Measurements from ENCODE around the gene PDZD7.

The PDZD7 gene

DNA sequence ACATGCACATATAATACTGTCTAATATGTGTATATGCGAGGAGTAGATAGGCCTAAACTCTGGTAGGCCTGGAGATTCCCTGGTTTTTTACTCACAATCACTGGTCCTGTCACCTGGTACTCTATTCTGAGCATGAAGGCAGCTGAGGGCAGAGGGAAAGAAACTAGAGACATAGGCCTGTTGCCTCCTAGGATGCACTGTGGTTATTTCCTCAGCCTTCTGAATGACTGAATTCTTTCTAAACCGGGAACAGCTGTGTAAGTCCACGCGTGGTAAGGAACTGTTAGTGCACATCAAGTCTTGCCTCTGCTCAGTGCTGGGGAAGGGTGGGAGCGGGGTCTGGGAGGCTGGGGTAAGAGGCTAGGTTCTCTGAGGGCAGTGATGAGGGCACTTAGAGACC lies 38.5 kb upstream of the PDZD7 start:
- Histone ChIP-seq H3K27ac (ENCODE audit: low read depth, low read length) (no peak overlapping the region), H3K27me3 (ENCODE audit: control insufficient read depth, low read length) (peaks cover 18% of the 10 kb centered on the region), H4K20me1 (ENCODE audit: control insufficient read depth, insufficient read depth, low read depth, low read length) (no peaks in the 10 kb centered on the region), H3K36me3 (ENCODE audit: control insufficient read depth, low read length) (no peaks in the 10 kb centered on the region), H3K4me3 (ENCODE audit: low read length) (no peak overlapping the region), H3K9me3 (ENCODE audit: control insufficient read depth, insufficient read depth, low read length) (no peaks in the 10 kb centered on the region), H3K79me2 (ENCODE audit: control insufficient read depth, low read length) (no peaks in the 10 kb centered on the region), H3F3A (ENCODE audit: control insufficient read depth, insufficient read depth) (peaks cover 20% of the 10 kb centered on the region), H3K4me2 (ENCODE audit: low read length) (no peak overlapping the region), H3K9me2 (replicated peaks; ENCODE audit: control insufficient read depth, low read length) (no peaks in the 10 kb centered on the region), H3K4me1 (ENCODE audit: control insufficient read depth, low read length) (peaks cover 66% of the 10 kb centered on the region)
- no peak for TF ChIP-seq CTCF (IDR thresholded peaks at IDR 0.05; ENCODE audit: low read depth, low read length, poor library complexity, severe bottlenecking)
- no peak for TF ChIP-seq EZH2phosphoT487 (IDR thresholded peaks at IDR 0.05; ENCODE audit: borderline replicate concordance, low read length)

DNA sequence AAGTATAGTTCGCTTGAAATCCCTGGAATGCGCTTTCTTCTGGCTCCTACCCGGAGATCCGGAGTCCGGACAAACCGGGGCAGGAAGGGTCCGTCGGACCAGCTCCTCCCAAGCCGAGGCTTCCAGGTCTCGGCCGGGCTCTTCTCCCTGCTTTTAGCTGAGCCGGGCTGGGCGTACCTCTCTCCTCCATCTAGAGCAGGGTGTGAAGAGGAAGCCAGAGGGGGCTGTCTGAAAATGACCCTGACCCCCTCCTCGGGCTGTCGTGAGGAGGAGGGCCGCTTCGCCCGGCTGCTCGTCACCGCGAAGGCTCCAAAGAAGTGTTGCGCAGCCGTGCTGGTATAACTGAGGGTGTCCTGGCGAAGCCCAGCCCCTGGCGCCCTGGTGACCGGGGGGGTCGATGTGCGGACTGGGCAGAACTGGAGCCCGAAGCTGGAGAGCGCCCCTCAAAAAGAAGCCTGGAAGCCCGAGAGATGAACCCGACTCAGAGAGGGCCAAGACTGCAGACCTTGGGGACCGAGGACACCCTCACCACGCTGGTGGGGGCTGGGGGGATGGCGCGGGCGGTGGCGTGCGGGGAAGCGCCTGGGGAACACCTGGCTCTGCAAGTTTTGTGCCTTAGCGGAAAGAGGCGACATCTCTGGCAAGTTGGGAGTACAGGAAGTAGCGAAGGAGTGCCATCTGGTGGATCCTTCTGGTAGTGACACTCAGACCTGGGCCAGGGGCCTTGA lies 36.6 kb upstream of the PDZD7 start:
- Histone ChIP-seq H3K9me2 (replicated peaks; ENCODE audit: control insufficient read depth, low read length) (no peaks in the 10 kb centered on the region), H3K27me3 (ENCODE audit: control insufficient read depth, low read length) (peaks cover 30% of the 10 kb centered on the region), H3K36me3 (ENCODE audit: control insufficient read depth, low read length) (no peaks in the 10 kb centered on the region), H3K27ac (ENCODE audit: low read depth, low read length) (no peak overlapping the region), H3K4me1 (ENCODE audit: control insufficient read depth, low read length) (peaks cover 77% of the 10 kb centered on the region), H3K79me2 (ENCODE audit: control insufficient read depth, low read length) (no peaks in the 10 kb centered on the region), H3F3A (ENCODE audit: control insufficient read depth, insufficient read depth) (peaks cover 20% of the 10 kb centered on the region), H4K20me1 (ENCODE audit: control insufficient read depth, insufficient read depth, low read depth, low read length) (no peaks in the 10 kb centered on the region), H3K4me2 (ENCODE audit: low read length) (peak overlapping the region; percentile 100), H3K4me3 (ENCODE audit: low read length) (peak overlapping the region; percentile 91), H3K9me3 (ENCODE audit: control insufficient read depth, insufficient read depth, low read length) (no peaks in the 10 kb centered on the region)
- TF ChIP-seq CTCF (IDR thresholded peaks at IDR 0.05; ENCODE audit: low read depth, low read length, poor library complexity, severe bottlenecking) (peak; percentile 74), EZH2phosphoT487 (IDR thresholded peaks at IDR 0.05; ENCODE audit: borderline replicate concordance, low read length) (no peak; the same call in 1 of the 2 replicates)

DNA sequence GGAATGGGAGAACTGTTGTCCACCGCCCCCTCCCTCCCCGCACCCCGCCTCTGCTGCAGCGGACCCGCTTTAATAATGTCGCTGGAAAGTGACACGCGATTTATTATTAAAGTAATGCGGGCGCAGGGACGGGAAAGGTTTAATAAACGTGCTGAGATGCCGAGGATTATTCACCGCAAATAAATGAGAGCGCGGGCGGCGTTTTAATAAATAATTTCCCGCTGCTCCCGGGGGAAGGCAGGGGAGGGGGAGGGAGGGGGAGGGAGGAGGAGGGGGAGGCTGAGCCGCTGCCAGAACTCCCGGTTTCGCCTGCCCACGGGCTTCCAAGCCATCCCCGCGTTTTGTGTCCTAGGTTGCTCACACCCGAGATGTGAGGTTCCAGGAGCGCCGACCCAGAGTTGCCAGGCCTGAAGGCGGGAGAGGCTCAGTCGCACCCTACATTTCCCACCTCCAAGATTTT lies 36.0 kb upstream of the PDZD7 start:
- H3K9me3 ChIP-seq (ENCODE audit: control insufficient read depth, insufficient read depth, low read length) = no peaks in the 10 kb centered on the region
- peaks cover 20% of the 10 kb centered on the region for H3F3A ChIP-seq (ENCODE audit: control insufficient read depth, insufficient read depth)
- H3K9me2 ChIP-seq (replicated peaks; ENCODE audit: control insufficient read depth, low read length) = no peaks in the 10 kb centered on the region
- H3K4me1 ChIP-seq (ENCODE audit: control insufficient read depth, low read length) = peaks cover 77% of the 10 kb centered on the region
- H4K20me1 ChIP-seq (ENCODE audit: control insufficient read depth, insufficient read depth, low read depth, low read length) = no peaks in the 10 kb centered on the region
- no peak overlapping the region for H3K27ac ChIP-seq (ENCODE audit: low read depth, low read length)
- peak overlapping the region; percentile 91 for H3K4me3 ChIP-seq (ENCODE audit: low read length)
- TF ChIP-seq CTCF (IDR thresholded peaks at IDR 0.05; ENCODE audit: low read depth, low read length, poor library complexity, severe bottlenecking) (no peak), EZH2phosphoT487 (IDR thresholded peaks at IDR 0.05; ENCODE audit: borderline replicate concordance, low read length) (no peak)
- no peaks in the 10 kb centered on the region for H3K79me2 ChIP-seq (ENCODE audit: control insufficient read depth, low read length)
- H3K4me2 ChIP-seq (ENCODE audit: low read length) = peak overlapping the region; percentile 100
- H3K27me3 ChIP-seq (ENCODE audit: control insufficient read depth, low read length) = peaks cover 30% of the 10 kb centered on the region
- H3K36me3 ChIP-seq (ENCODE audit: control insufficient read depth, low read length) = no peaks in the 10 kb centered on the region
